ENCODE measurements around the gene CCT5.
"Not testable (repeated sequence)": the region's sequence is repeated elsewhere in the genome, so short reads cannot be mapped to it uniquely, and the experiment has no call there.

CCT5 gene

GRCh38 chr5:10247217-10247616 is 2.9 kb upstream of the CCT5 start:
- DNase-seq, result not testable (repeated sequence)

- no peak for DNase-seq
Measured at GRCh38 chr5:10248378-10249260, 1.5 kb upstream of the CCT5 start.

GRCh38 chr5:10250806-10251276 is 761 bp downstream of the CCT5 start:
- DNase-seq, result no peak

GRCh38 chr5:10251405-10251804 is 1.3 kb downstream of the CCT5 start:
- no peak for DNase-seq

- DNase-seq, result no peak
Measured at GRCh38 chr5:10253390-10253789, 3.3 kb downstream of the CCT5 start.

- DNase-seq, result no peak
Measured at GRCh38 chr5:10254686-10255085, 4.6 kb downstream of the CCT5 start.

- DNase-seq, result no peak
Measured at GRCh38 chr5:10257870-10258269, 7.8 kb downstream of the CCT5 start.

- DNase-seq, result no peak
Measured at GRCh38 chr5:10259899-10260298, 9.8 kb downstream of the CCT5 start.

GRCh38 chr5:10261065-10261464 is 11.0 kb downstream of the CCT5 start:
- no peak for DNase-seq

- DNase-seq, result no peak
Measured at GRCh38 chr5:10262121-10262774, 12.2 kb downstream of the CCT5 start.

GRCh38 chr5:10262995-10263394 is 12.9 kb downstream of the CCT5 start:
- DNase-seq, result no peak

- DNase-seq, result no peak
Measured at GRCh38 chr5:10264604-10265003, 14.5 kb downstream of the CCT5 start.

GRCh38 chr5:10265245-10266109 is 15.4 kb downstream of the CCT5 start:
- no peak for DNase-seq

- DNase-seq, result no peak
Measured at GRCh38 chr5:10266137-10266536, 16.1 kb downstream of the CCT5 start.

GRCh38 chr5:10266839-10267238 is 16.8 kb downstream of the CCT5 start:
- DNase-seq, result no peak

- DNase-seq, result no peak
Measured at GRCh38 chr5:10268100-10268499, 18.0 kb downstream of the CCT5 start.

- DNase-seq, result no peak
Measured at GRCh38 chr5:10272053-10272874, 22.2 kb downstream of the CCT5 start.

GRCh38 chr5:10272875-10273209 is 22.8 kb downstream of the CCT5 start:
- DNase-seq, result not testable (repeated sequence)

- DNase-seq, result no peak
Measured at GRCh38 chr5:10275460-10275859, 25.4 kb downstream of the CCT5 start.

GRCh38 chr5:10275991-10276390 is 25.9 kb downstream of the CCT5 start:
- DNase-seq, result no peak

GRCh38 chr5:10276691-10277090 is 26.6 kb downstream of the CCT5 start:
- no peak for DNase-seq
